Measurements from ENCODE around the gene NFASC.

DNA sequence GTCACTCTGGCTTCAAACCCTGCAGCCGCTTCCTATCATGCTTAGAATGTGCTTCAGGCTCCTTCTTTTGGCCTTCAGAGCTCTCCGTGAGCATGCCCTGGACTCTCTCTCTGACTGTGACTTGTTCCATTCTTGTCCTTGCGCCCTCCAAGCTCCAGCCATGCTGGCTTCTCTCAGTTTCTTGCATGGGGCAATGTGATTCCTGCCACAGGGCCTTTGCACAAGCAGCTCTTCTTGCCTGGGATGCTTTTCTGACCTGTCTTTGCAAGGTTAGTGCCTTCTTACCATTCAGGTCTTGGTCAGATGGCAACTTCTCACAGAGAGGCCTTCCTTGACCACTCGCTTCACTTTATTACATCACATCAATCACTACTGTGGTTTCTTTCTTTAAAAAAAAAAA, 66.1 kb downstream of the NFASC start:
- no peak for TF ChIP-seq POLR2AphosphoS5 (IDR thresholded peaks at IDR 0.05; ENCODE audit: borderline replicate concordance, low read depth, low read length)
- no peak for TF ChIP-seq EZH2 (IDR thresholded peaks at IDR 0.05)
